SU-DHL-6 (cell line): ENCODE results near the gene HMX2.

ENCODE experiments used
- CTCF ChIP-seq: fragments of 200-600 bp; sonication (generic); IDR thresholded peaks from one replicate; pipeline ENCODE4 v1.5.1; 2017; ENCODE audit warnings: antibody characterized with exemption, mild to moderate bottlenecking, low read length, moderate library complexity; ENCODE audit not compliant: insufficient read depth, poor library complexity, severe bottlenecking
- EZH2phosphoT487 ChIP-seq: fragments of 200-600 bp; sonication (generic), shearing (Covaris generic); conservative IDR thresholded peaks from 2 replicates; pipeline ENCODE4 v1.6.1; 2018; ENCODE audit warnings: mild to moderate bottlenecking, antibody characterized with exemption, low read length, moderate library complexity, mixed read lengths

- no peak for TF ChIP-seq CTCF
- TF ChIP-seq EZH2phosphoT487: no peak
Observed at GRCh38 chr10:123146894-123147634, 872 bp upstream of the HMX2 start.
